Suprapubic skin (tissue), 4 donors: ENCODE results near the gene FCN2. TPM values are rescaled to one million over a fixed set of nuclear protein-coding genes. Genes with fewer than 3 reads are reported as not detected.

Source experiments
- DNase-seq, 2 donors: peaks; one replicate each; pipeline ENCODE4 v3.0.0-alpha.2; 2019; ENCODE audit warnings: low spot score in 2 of 2
- H3K27ac ChIP-seq: fragments of 200-600 bp; sonication (generic); one replicate; pipeline ENCODE4 v1.5.1; 2019
- H3K27me3 ChIP-seq: fragments of 200-600 bp; sonication (generic); one replicate; pipeline ENCODE4 v1.5.1; 2019
- H3K36me3 ChIP-seq: fragments of 200-600 bp; sonication (generic); one replicate; pipeline ENCODE4 v1.5.1; 2019
- H3K4me1 ChIP-seq: fragments of 200-600 bp; sonication (generic); one replicate; pipeline ENCODE4 v1.5.1; 2019
- H3K4me3 ChIP-seq: fragments of 200-600 bp; sonication (generic); one replicate; pipeline ENCODE4 v1.5.1; 2019; ENCODE audit warnings: mild to moderate bottlenecking
- H3K9me3 ChIP-seq: fragments of 200-600 bp; sonication (generic); one replicate; pipeline ENCODE4 v1.5.1; 2019
- CTCF ChIP-seq, 2 donors: fragments of 200-600 bp in 1 of 2; fragments of 450-650 bp in 1 of 2; sonication (generic) in 1 of 2; IDR thresholded peaks; one replicate each; pipeline ENCODE4 v1.5.1; 2016 to 2019; ENCODE audit warnings: antibody characterized with exemption in 2 of 2, mild to moderate bottlenecking in 1 of 2, moderate library complexity in 1 of 2
- EP300 ChIP-seq: sonication (generic); formaldehyde crosslinking; IDR thresholded peaks from one replicate; pipeline ENCODE4 v1.6.1; 2017; ENCODE audit warnings: antibody characterized with exemption
- POLR2A ChIP-seq, 2 donors: fragments of 450-650 bp; IDR thresholded peaks; one replicate each; pipeline ENCODE4 v1.6.1; 2017; ENCODE audit warnings: antibody characterized with exemption in 2 of 2, mild to moderate bottlenecking in 2 of 2, moderate library complexity in 2 of 2
- POLR2AphosphoS5 ChIP-seq, 3 donors: sonication (generic); formaldehyde crosslinking; IDR thresholded peaks; one replicate each; pipeline ENCODE4 v1.6.1; 2017; ENCODE audit warnings: antibody characterized with exemption in 3 of 3
- WGBS: methylation state at CpG from one replicate; pipeline ENCODE4 v1.1.5; 2018; 5-methylcytosine and 5-hydroxymethylcytosine counted together
- total RNA-seq, 4 donors: library from RNA; depleted of rRNA; stranded (reverse); fragments of >200 nt; gene quantifications; one replicate each; pipeline ENCODE4 v1.1.0, GENCODE V29; 2016

FCN2 gene
- total RNA-seq, 4 donors from 2014 or later = 1.4 TPM; not detected in 3

GRCh38 chr9:134925011-134925511, 44.5 kb downstream of the FCN2 start:
- no peaks in the 10 kb centered on the region for H3K9me3 ChIP-seq
- H3K36me3 ChIP-seq = no peaks in the 10 kb centered on the region
- H3K4me3 ChIP-seq = no peak overlapping the region
- 66% methylated on average over 6 of the region's 7 CpGs for WGBS
- peak in 1 of 2 donors; percentile 50 for DNase-seq
- H3K27me3 ChIP-seq = peaks cover 12% of the 10 kb centered on the region
- TF ChIP-seq POLR2AphosphoS5 (IDR thresholded peaks at IDR 0.05) (no peak), POLR2A (IDR thresholded peaks at IDR 0.05) (no peak), EP300 (no peak)
- H3K4me1 ChIP-seq = no peaks in the 10 kb centered on the region
- H3K27ac ChIP-seq = no peak overlapping the region

- Histone ChIP-seq H3K27me3 (peaks cover 20% of the 10 kb centered on the region), H3K4me3 (no peak overlapping the region), H3K36me3 (no peaks in the 10 kb centered on the region), H3K4me1 (no peaks in the 10 kb centered on the region), H3K27ac (no peak overlapping the region), H3K9me3 (no peaks in the 10 kb centered on the region)
- 100% methylated on average over 2 of the region's 15 CpGs for WGBS
- no peak for DNase-seq
- TF ChIP-seq CTCF (IDR thresholded peaks at IDR 0.05) (no peak), POLR2A (IDR thresholded peaks at IDR 0.05) (no peak), POLR2AphosphoS5 (IDR thresholded peaks at IDR 0.05) (no peak), EP300 (no peak)
Observed at GRCh38 chr9:134928436-134929192, 48.0 kb downstream of the FCN2 start.

GRCh38 chr9:134929193-134930158, 48.9 kb downstream of the FCN2 start:
- H3K4me1 ChIP-seq = no peaks in the 10 kb centered on the region
- no peaks in the 10 kb centered on the region for H3K36me3 ChIP-seq
- H3K27me3 ChIP-seq = peaks cover 20% of the 10 kb centered on the region
- H3K27ac ChIP-seq = no peak overlapping the region
- H3K9me3 ChIP-seq = no peaks in the 10 kb centered on the region
- no peak for DNase-seq
- WGBS = 63% methylated on average over 12 of the region's 13 CpGs
- no peak overlapping the region for H3K4me3 ChIP-seq
- no peak for TF ChIP-seq EP300
- no peak for TF ChIP-seq POLR2A (IDR thresholded peaks at IDR 0.05)
- TF ChIP-seq CTCF (IDR thresholded peaks at IDR 0.05) = no peak
- TF ChIP-seq POLR2AphosphoS5 (IDR thresholded peaks at IDR 0.05) = no peak

- H3K9me3 ChIP-seq = no peaks in the 10 kb centered on the region
- peaks cover 29% of the 10 kb centered on the region for H3K27me3 ChIP-seq
- 87% methylated on average over 13 of the region's 13 CpGs for WGBS
- no peak for DNase-seq
- no peaks in the 10 kb centered on the region for H3K4me1 ChIP-seq
- H3K36me3 ChIP-seq = no peaks in the 10 kb centered on the region
- H3K27ac ChIP-seq = no peak overlapping the region
- no peak overlapping the region for H3K4me3 ChIP-seq
- TF ChIP-seq POLR2AphosphoS5 (IDR thresholded peaks at IDR 0.05) (no peak), CTCF (IDR thresholded peaks at IDR 0.05) (no peak), EP300 (no peak), POLR2A (IDR thresholded peaks at IDR 0.05) (no peak)
Observed at GRCh38 chr9:134930398-134930797, 49.8 kb downstream of the FCN2 start.

GRCh38 chr9:134932171-134932570, 51.6 kb downstream of the FCN2 start:
- DNase-seq = no peak
- TF ChIP-seq POLR2AphosphoS5 (IDR thresholded peaks at IDR 0.05) (no peak), POLR2A (IDR thresholded peaks at IDR 0.05) (no peak), EP300 (no peak), CTCF (IDR thresholded peaks at IDR 0.05) (no peak)
- H3K4me1 ChIP-seq = no peaks in the 10 kb centered on the region
- H3K4me3 ChIP-seq = no peak overlapping the region
- peaks cover 38% of the 10 kb centered on the region for H3K27me3 ChIP-seq
- H3K9me3 ChIP-seq = no peaks in the 10 kb centered on the region
- H3K36me3 ChIP-seq = no peaks in the 10 kb centered on the region
- WGBS = 96% methylated on average over 12 of the region's 12 CpGs
- no peak overlapping the region for H3K27ac ChIP-seq
